ENCODE results near the gene CCDC59. TPM values are rescaled to one million over a fixed set of nuclear protein-coding genes. Genes with fewer than 3 reads are reported as not detected.

CCDC59 gene, protein sequence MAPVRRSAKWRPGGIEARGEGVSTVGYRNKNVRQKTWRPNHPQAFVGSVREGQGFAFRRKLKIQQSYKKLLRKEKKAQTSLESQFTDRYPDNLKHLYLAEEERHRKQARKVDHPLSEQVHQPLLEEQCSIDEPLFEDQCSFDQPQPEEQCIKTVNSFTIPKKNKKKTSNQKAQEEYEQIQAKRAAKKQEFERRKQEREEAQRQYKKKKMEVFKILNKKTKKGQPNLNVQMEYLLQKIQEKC
- 55.1 and 64.1 TPM in 2 replicates for total RNA-seq (2013; cell fraction: nucleolus; rRNA removed)
- total RNA-seq (2014; rRNA removed) (44.3 and 48.8 TPM in 2 replicates), total RNA-seq (2014; rRNA removed; fragmentation: Illumina TruSeq; extraction: Trizol) (104 and 115 TPM in 2 replicates), total RNA-seq (2021) (49.1 and 51.1 TPM in 2 replicates), polyA plus RNA-seq (2011; rRNA removed) (30.4 and 39.1 TPM in 2 replicates), polyA plus RNA-seq (2014; fragmentation: Illumina TruSeq; extraction: Trizol) (128 and 131 TPM in 2 replicates), polyA plus RNA-seq (2014; fragmentation: Nextera tagmentation; extraction: Ambion mirVana) (10 to 100 TPM; 94.7 to 98.6 TPM), polyA plus RNA-seq (2014; rRNA removed) (39.4 and 57.0 TPM in 2 replicates), polyA plus RNA-seq (2016; fragmentation: Nextera tagmentation; extraction: Ambion mirVana) (10 to 100 TPM; 77.3 to 90.7 TPM), polyA minus RNA-seq (2011; rRNA and poly(A)+ RNA removed) (12.4 and 16.9 TPM in 2 replicates), Bru-seq, nascent RNA (percentile 98 among the genes with signal in this experiment), BruChase-seq, experiment 1, labeled RNA remaining after a 6-hour chase (percentile 82 among the genes with signal in this experiment), BruChase-seq, experiment 2, labeled RNA remaining after a 2-hour chase (percentile 93 among the genes with signal in this experiment)
- polyA plus RNA-seq (2011; ENCODE audit: low read depth) = 30.5 TPM
- 13.5 and 15.6 TPM in 2 replicates for polyA plus RNA-seq (2011; cell fraction: cytosol; rRNA removed)
- polyA plus RNA-seq (2011; cell fraction: nucleus; rRNA removed) = 15.7 and 19.7 TPM in 2 replicates
- 57.3 and 68.2 TPM in 2 replicates for polyA plus RNA-seq (2012)
- polyA minus RNA-seq (2011; cell fraction: cytosol; rRNA and poly(A)+ RNA removed) = 1.5 and 9.1 TPM in 2 replicates
- 17.0 and 30.0 TPM in 2 replicates for polyA minus RNA-seq (2011; cell fraction: nucleus; rRNA and poly(A)+ RNA removed)
- long read RNA-seq, experiment 1, transcript CCDC59-201 (4 exons, 1,983 nt) = major isoform, 14 of 29 reads
- long read RNA-seq, experiment 1, partial matches to known transcripts = 4 of 29 reads
- long read RNA-seq, experiment 1, other reads (novel, unspliced or antisense) = 2 of 29 reads
- long read RNA-seq, experiment 2, transcript CCDC59-201 (4 exons, 1,983 nt) = minor isoform, 5 of 56 reads
- long read RNA-seq, experiment 2, transcript CCDC59-203 (4 exons, 984 nt) = minor isoform, 7 of 56 reads
- long read RNA-seq, experiment 2, transcript CCDC59-207 (2 exons, 600 nt) = major isoform, 8 of 56 reads
- long read RNA-seq, experiment 2, partial matches to known transcripts = 28 of 56 reads
- long read RNA-seq, experiment 2, other reads (novel, unspliced or antisense) = 5 of 56 reads

GRCh38 chr12:82358200-82359114, at the start of gene CCDC59, which contains the start of gene METTL25:
CCDC59 (minus strand) TSS chr12:82358387; CDS start chr12:82358376, 11 bp downstream.
METTL25 (plus strand) TSS chr12:82358529; CDS start chr12:82358566, 37 bp downstream.
- H3K27ac ChIP-seq (ENCODE audit: control insufficient read depth, insufficient read depth) = peak within 1 kb of the TSS; percentile 99
- peak; percentile 90 for DNase-seq (ENCODE audit: low read depth, low spot score)
- peaks cover 32% of the 10 kb centered on the region for H3K79me2 ChIP-seq (ENCODE audit: control insufficient read depth, insufficient read depth, low read length)
- CTCF ChIA-PET = interaction anchor here (0.6 to 4.2 kb wide), 33 partner anchors 9 to 785 kb away, joined by 3 to 33 read pairs (median 4); partner anchors contain the start of gene TMTC2
- POLR2A ChIA-PET = interaction anchor here (1.6 kb wide), 1 partner anchor 398 kb away, joined by 6 read pairs; no protein-coding TSS in a partner anchor
- H3K4me1 ChIP-seq (ENCODE audit: control insufficient read depth, insufficient read depth, low read length) = no peaks in the 10 kb centered on the region
- SMC1A ChIA-PET (ENCODE audit: uncharacterized antibody, unreplicated experiment) = interaction anchor here (1.0 to 2.7 kb wide), 6 partner anchors 9 to 714 kb away, joined by 3 to 12 read pairs (median 4); no protein-coding TSS in a partner anchor
- peak; percentile 98 for FAIRE-seq
- RAD21 ChIA-PET (ENCODE audit: unreplicated experiment) = interaction anchor here (0.7 to 1.5 kb wide), 10 partner anchors 29 to 748 kb away, joined by 3 to 5 read pairs (median 4); partner anchors contain the start of gene TMTC2
- under 1% methylated on average over 58 of the region's 61 CpGs for WGBS (ENCODE audit: insufficient coverage, insufficient replicate concordance, low lambda C conversion rate, missing lambda C conversion rate)
- H3K9me3 ChIP-seq (replicated peaks; ENCODE audit: control insufficient read depth, insufficient read depth, low read length) = no peaks in the 10 kb centered on the region; the same call in 2 of the 3 replicates
- in situ Hi-C loops (cut with MboI) (loop anchor here (25.0 kb wide), 1 partner anchor 1546 kb away; no protein-coding TSS in a partner anchor), intact Hi-C loops (cut with micrococcal nuclease; ENCODE audit: unreplicated experiment) (loop anchor here (10.0 kb wide), 1 partner anchor 404 kb away; no protein-coding TSS in a partner anchor)
- peak within 1 kb of the TSS; percentile 91 for H3K4me3 ChIP-seq
- H2AFZ ChIP-seq (ENCODE audit: control insufficient read depth, low read depth, low read length) = peak within 1 kb of the TSS; percentile 100
- no peaks in the 10 kb centered on the region for H3K27me3 ChIP-seq (replicated peaks in 1 of 2; ENCODE audit: control insufficient read depth in 2 of 2, insufficient read depth in 2 of 2, low read length in 1 of 2)
- H4K20me1 ChIP-seq (ENCODE audit: control insufficient read depth, insufficient read depth) = no peaks in the 10 kb centered on the region
- H3K36me3 ChIP-seq (ENCODE audit: control insufficient read depth in 2 of 2, insufficient read depth in 2 of 2, low read length in 1 of 2) = peaks cover 0 to 8% of the 10 kb centered on the region in 2 experiments; a peak in 2 of 4 replicates
- ATAC-seq = peak; percentile 93
- H3K4me2 ChIP-seq (ENCODE audit: control insufficient read depth, insufficient read depth) = peak within 1 kb of the TSS; percentile 91
- no TSS peak for BruUV-seq (replicated peaks)
- peak within 1 kb of the TSS; percentile 96 for H3K9ac ChIP-seq (ENCODE audit: control insufficient read depth, insufficient read depth, low read length)
- peak; percentile 100 for TF ChIP-seq NBN (IDR thresholded peaks at IDR 0.05)
- TF ChIP-seq STAT3 (IDR thresholded peaks at IDR 0.05; ENCODE audit: low read depth, low read length) = 0 out of 2 replicates have a peak, but pooled peaks have one; percentile 80
- peak; percentile 98 for TF ChIP-seq MEF2B (IDR thresholded peaks at IDR 0.05; ENCODE audit: partially characterized antibody, poor library complexity, severe bottlenecking)
- TF ChIP-seq WRNIP1 (IDR thresholded peaks at IDR 0.05; ENCODE audit: borderline replicate concordance, low read depth, low read length) = peak; percentile 87; the same call in 1 of the 2 replicates
- TF ChIP-seq ASH2L (IDR thresholded peaks at IDR 0.05; ENCODE audit: borderline replicate concordance, low read depth) = peak; percentile 96
- TF ChIP-seq NRF1 (conservative IDR thresholded peaks at IDR 0.05; ENCODE audit: low read depth, low read length) = no peak
- no peak for TF ChIP-seq ZNF274 (IDR thresholded peaks at IDR 0.05; ENCODE audit: insufficient read depth, insufficient read length)
- no peak for TF ChIP-seq JUNB (IDR thresholded peaks at IDR 0.05)
- peak; percentile 96 for TF ChIP-seq TAF1 (IDR thresholded peaks at IDR 0.05; ENCODE audit: borderline replicate concordance, low read depth, low read length)
- peak; percentile 3 for TF ChIP-seq USF1 (IDR thresholded peaks at IDR 0.05; ENCODE audit: borderline replicate concordance, extremely low read length, insufficient read depth, low read depth, low read length)
- peak; percentile 94 for TF ChIP-seq STAT1 (conservative IDR thresholded peaks at IDR 0.05)
- no peak for TF ChIP-seq KDM1A (IDR thresholded peaks at IDR 0.05; ENCODE audit: borderline replicate concordance)
- TF ChIP-seq SMAD1 (IDR thresholded peaks at IDR 0.05; ENCODE audit: low read depth, partially characterized antibody) = peak; percentile 75
- TF ChIP-seq MTA2 (IDR thresholded peaks at IDR 0.05; ENCODE audit: low read depth) = peak; percentile 65; the same call in 1 of the 2 replicates
- TF ChIP-seq RBBP5 (conservative IDR thresholded peaks at IDR 0.05) = no peak; the same call in 1 of the 2 replicates
- peak; percentile 90; the same call in 1 of the 2 replicates for TF ChIP-seq HDGF (IDR thresholded peaks at IDR 0.05)
- no peak for TF ChIP-seq GABPA (IDR thresholded peaks at IDR 0.05; ENCODE audit: low read depth)

Data from GM12878 (cell line).